Stimulated activated CD8-positive, alpha-beta memory T cell treated with anti-CD3 and anti-CD28 coated beads, Interleukin-12 subunit alpha, Interleukin-12 subunit beta, amount 100 ng/mL, for 24 hours (primary cell): ENCODE results near the gene IQCN.

Experiments used
- DNase-seq: peaks from one replicate; pipeline ENCODE4 v3.0.0-alpha.2; 2020; ENCODE audit errors: extremely low read depth

The IQCN gene

GRCh38 chr19:18264971-18265540 lies 9.2 kb downstream of the IQCN start:
- DNase-seq = no peak

DNA sequence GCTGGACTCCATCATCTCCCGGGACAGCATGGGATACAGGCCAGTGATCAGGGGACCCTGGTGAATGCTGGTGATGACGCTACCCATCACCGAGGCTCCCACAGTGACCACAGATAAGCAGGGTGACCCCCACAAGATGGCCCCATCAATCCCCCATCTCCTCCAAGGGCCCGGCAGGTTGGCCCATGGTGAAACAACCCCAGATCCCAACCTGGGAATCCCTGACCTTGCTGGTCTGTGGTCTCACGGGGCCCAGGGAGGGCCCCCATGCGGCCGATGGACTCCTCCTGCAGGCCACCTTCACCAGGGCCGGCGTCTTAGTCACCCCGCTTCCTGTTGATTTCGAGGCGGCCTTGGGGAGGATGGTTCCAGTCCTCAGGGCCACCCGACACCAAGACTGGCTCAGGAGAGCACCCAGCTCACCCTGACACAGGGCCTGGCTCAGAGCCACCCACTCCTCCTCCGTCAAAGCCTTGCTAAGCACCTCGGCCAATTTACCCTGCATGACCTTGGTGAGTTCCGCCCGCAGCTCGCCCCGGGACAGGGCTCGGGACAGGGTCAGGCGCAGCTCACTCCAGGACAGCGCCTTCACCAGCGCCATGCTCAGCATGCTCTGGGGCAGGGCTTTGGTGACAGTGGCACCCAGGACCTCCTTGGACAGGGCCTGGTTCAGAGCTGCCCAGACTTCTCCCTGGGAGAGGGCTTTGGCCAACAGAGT lies 10.0 kb downstream of the IQCN start:
- no peak for DNase-seq

- DNase-seq = no peak
Measured at GRCh38 chr19:18263324-18264136, 10.7 kb downstream of the IQCN start.

DNA sequence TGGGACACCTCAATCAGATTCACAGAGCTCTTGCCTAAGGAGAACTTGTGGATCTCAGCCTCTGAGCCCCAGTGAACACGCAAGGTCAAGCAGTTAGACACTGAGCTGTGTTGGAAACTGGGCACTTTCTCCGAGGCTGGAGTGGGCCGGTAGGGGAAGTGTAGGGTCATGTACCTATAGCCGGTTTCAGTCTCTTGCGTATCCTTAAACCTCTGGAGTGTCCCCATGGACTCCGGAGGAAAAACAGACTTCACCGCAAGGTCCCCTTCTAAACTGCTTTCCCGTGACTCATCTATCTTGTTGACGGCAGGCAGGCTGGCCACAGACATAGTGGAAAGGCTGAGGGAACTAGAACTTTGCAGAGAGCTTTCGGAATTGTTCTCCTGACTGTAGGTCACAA lies 11.3 kb downstream of the IQCN start:
- DNase-seq = no peak

DNA sequence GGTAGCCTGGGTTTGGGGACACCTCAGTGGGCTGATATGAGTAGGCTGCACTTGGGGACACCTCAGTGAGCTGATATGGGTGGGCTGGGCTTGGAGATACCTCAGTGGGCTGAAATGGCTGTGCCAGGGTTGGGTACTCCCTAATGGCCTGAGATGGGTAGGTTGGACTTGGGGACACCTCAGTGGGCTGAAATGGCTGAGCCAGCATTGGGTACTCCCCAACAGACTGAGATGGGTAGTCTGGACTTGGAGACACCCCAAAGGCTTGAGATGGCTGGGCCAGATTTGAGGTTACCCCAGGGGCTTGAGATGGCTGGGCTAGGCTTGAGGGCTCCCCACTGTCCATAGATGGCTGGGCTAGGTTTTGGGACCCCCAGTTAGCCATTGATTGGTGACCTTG lies 12.1 kb downstream of the IQCN start:
- DNase-seq = no peak

DNA sequence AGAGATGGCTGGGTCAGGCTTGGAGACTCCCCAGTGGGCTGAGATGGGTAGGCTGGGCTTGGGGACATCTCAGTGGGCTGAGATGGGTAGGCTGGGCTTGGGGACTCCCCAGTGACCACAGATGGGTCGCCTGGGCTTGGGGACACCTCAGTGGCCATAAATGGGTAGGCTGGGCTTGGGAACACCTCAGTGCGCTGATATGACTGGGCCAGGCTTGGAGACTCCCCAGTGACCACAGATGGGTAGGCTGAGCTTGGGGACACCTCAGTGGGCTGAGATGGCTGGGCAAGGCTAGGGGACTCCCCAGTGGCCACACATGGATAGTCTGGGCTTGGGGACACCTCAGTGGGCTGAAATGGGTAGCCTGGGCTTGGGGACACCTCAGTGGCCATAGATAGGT lies 12.8 kb downstream of the IQCN start:
- no peak for DNase-seq

DNA sequence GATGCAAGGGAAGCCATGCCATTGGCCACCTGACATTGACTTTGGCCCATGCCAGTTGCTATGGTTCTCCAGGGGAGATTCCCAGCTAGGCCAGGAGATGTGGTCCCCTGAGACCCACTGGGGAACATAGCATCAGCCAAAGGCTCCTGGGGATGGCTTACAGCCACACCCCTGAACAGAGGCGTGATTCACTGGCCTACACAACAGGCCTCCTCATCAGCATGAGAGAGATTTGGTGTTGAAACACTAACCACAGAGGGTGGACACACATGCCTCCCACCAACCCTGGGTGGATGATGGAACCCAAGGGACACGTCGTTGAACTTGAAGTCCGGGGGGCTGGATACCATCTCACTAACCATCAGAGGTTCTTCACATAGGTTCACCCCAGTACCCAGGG lies 14.4 kb downstream of the IQCN start:
- no peak for DNase-seq

- DNase-seq = no peak
Measured at GRCh38 chr19:18257503-18258470, 16.5 kb downstream of the IQCN start.

GRCh38 chr19:18254546-18255503 lies 19.4 kb downstream of the IQCN start:
- DNase-seq = no peak

DNA sequence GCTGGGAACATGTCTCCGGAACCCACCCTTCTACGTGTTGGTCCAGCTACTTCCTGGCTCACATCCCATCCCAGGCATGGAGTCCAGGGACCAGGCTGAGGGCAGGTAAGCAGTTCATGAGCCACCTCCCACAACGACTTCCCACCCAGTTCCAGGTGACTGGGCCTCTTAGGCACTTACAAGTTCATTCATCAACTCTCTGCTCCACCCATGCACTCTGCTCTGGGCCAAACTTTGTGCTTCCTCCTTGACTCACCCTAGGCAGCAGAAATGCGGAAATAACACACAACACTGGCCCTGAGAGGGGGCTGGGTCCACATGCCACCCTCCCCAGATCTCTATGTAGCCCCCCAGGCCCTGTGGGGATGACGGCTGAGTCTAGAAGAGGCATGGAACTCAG lies 20.5 kb downstream of the IQCN start:
- no peak for DNase-seq

- no peak for DNase-seq
Measured at GRCh38 chr19:18253130-18253529, 21.1 kb downstream of the IQCN start.

- DNase-seq = no peak
Measured at GRCh38 chr19:18252370-18252717, 21.9 kb downstream of the IQCN start.

- no peak for DNase-seq
Measured at GRCh38 chr19:18251587-18252369, 22.5 kb downstream of the IQCN start.

- no peak for DNase-seq
Measured at GRCh38 chr19:18249834-18250233, 24.4 kb downstream of the IQCN start.

- DNase-seq = no peak
Measured at GRCh38 chr19:18245297-18245696, 29.0 kb downstream of the IQCN start.

DNA sequence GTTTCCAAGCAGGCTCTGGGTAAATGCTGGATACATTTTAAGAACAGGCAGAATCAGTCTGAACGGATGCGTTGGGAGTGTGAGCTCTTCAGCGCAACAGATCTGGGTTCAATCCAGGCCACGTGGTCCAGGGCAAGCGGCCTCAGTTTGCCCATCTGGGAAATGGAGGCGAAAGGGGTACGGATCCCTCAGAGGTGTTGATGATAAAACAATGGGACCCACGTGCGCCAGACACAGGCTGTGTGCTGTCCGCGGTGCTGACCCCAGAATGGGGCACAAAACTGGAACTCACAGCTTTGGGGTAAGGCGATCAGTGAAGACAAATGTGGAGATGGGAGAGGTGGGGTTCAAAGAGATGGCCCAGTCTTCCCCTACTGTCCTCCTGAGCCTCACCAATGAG lies 34.9 kb downstream of the IQCN start:
- no peak for DNase-seq

- no peak for DNase-seq
Measured at GRCh38 chr19:18234194-18234593, 40.1 kb downstream of the IQCN start.

DNA sequence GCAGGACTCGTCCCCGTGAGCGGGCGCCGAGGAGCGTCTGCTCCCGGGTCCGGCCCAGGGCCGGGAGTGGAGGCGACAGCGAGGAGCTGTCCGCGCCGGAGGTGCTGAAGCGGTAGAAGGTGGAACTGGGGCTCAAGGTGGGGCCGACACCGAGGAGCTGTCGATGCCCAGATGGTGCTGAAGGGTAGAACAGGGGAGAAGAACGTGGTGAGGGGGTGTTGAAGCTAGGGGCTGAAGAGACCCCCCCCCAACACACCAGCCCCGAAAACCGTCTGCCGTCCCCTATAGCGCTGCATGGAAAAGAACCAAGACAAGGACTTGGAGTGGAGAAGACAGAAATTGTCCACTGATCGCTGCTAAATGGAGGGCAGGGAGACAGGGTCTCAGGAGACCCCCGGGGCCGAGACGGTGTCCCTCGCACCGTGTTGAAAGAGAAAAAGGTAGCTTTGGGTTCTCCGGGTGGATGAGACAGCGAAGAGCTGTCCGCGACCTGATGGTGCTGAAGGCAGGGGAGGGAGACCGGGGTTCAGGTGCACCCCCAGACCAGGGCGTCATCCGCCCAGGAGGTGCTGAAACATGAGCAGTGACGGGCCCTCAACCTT lies 40.9 kb downstream of the IQCN start:
- no peak for DNase-seq

DNA sequence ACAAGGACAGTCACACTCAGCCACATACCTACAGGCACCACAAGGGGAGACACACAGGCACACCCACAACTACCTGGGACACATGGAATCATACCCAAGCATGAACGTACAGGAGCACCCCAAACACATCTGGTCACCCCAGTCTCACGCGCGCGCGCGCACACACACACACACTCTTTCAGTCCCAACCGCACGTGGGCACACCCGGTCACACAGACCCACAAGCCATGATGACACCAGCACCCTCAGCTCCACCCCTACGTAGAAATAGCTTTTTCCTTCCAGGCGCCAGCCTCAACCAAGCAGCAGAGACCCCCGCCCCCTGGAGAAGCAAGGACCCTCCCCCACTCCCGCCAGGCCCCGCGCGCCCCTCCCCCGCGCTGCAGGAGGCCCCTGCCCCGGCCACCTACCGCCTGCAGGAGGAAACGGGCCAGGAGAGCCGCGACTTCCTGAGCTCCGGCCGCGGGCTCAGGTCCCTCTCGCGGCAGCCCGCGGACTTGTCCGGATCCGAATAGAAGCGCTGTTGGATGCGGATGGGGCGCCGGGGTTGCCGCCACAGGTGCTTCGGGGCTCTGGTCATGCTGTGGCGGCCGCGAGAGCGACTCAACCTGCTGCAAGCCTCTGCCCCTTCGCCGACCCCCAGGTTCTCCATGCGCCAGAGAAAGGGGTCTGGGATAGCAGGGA lies 41.6 kb downstream of the IQCN start:
- DNase-seq = no peak
